ENCODE measurements around the gene TIGD1.

DNA sequence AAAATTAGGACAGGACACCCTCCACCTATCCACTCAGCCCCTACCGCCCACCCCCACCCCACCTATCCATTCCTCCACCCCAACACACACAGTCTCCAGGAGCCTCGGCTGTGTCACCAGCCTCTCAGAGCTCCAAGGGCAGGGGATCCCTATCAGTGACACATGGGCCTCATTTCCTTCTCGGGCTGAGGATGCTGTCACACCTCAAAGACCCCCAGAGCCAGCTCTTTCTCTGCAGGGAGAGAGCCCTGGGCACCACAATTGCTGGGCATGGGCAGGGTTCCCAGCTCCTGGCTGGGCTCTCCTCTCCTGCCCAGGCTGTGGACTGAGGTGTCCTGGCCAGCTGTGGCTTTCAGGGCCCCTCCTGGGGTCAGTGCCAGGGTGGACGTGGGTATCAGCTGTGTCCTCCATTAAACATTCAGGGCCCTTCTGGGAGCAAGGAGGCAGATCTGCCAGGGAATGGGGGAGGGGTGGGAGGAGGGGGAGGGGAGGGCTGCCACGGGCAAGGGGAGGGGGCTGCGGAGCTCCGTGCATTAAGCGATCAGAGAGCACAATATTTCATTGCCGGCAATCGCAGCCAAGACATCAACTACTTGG is 48.5 kb downstream of the TIGD1 start:
- no peak for TF ChIP-seq YY1 (IDR thresholded peaks at IDR 0.05; ENCODE audit: insufficient read depth, insufficient read length)
- TF ChIP-seq ZNF274 (IDR thresholded peaks at IDR 0.05; ENCODE audit: low read depth, low read length), result no peak
- TF ChIP-seq SUZ12 (IDR thresholded peaks at IDR 0.05; ENCODE audit: extremely low read depth, insufficient read depth, insufficient read length), result no peak
